ENCODE results near the gene GNB2.
"Not testable (repeated sequence)": the region's sequence is repeated elsewhere in the genome, so short reads cannot be mapped to it uniquely, and the experiment has no call there.

DNA sequence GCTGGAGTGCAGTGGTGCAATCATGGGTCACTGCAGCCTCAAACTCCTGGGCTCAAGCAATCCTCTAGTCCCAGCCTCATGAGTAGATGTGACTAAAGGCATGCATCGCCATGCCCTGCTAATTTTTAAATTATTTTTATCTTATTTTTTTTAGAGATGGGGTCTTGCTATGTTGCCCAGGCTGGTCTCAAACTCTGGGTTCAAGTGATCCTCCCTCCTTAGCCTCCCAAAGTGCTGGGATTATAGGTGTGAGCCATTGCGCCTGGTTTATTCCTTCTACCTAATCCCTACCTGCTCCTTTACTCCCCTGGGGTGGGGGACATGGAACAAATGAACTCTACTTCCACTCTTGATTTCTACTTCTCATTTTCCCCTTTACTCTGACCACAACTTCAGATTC, 50.8 kb downstream of the GNB2 start:
- TF ChIP-seq CTCF, POLR2A (IDR thresholded peaks at IDR 0.05): not testable (repeated sequence)

Data from testis (tissue), 2 donors.